HG03045 (cell line): ENCODE data around the gene MACF1.

ENCODE experiments used
- ATAC-seq: cut with Tn5 transposase; IDR thresholded peaks from one replicate; pipeline ENCODE4 v1.9.1; 2021; ENCODE audit warnings: mild to moderate bottlenecking, moderate library complexity; ENCODE audit not compliant: unreplicated experiment

The MACF1 gene

DNA sequence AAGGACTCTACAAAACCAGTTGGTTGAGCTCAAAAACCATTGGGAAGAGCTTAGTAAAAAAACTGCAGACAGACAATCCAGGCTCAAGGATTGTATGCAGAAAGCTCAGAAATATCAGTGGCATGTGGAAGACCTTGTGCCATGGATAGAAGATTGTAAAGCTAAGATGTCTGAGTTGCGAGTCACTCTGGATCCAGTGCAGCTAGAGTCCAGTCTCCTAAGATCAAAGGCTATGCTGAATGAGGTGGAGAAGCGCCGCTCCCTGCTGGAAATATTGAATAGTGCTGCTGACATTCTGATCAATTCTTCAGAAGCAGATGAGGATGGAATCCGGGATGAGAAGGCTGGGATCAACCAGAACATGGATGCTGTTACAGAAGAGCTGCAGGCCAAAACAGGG lies 183.0 kb downstream of the MACF1 start:
- no peak for ATAC-seq

DNA sequence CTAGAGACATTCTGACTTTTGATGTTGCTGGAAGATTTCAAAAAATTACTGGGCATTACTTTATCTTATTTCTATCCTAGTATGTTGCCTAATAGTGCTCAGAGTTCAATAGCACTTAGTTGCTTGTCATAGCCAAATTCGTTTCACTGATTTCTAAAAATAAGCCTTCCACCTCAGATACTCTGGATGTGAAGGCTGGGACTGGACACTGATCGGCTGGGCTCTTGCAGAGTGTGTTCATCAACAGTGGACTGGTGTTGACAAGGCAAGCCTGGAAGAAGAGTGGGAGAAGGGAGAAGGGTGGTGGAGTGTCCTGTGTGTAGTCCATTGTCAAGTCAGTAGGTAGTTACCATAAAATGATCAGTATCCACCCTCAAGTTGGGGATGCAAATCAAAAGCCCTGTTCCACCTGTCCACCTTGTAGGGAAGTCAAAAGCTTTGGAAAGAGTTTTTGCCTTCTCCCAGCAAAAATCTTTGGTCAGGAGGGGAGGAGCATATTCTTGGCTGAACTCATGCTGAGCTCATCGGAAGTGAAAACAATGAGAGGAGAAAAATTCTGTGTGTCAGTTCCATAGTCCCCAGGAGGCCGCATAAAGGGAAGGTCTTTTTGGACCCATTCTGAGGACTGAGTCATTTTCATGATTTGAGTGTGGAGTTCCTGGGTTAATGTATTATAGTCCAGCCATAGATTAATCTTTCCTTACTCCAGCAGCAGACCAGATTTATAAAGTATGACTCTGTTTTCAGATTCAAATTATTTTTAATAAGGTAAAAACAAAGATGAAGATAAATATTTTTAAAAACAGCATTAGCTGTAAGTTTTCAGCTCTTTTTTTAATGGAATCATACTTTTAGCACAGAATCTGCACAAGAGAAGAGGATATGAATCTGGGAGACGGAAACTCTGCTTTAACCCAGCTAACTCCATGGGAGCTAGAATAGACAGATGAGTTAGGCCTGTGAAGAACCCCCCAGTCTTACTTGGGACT lies 187.5 kb downstream of the MACF1 start:
- no peak for ATAC-seq

DNA sequence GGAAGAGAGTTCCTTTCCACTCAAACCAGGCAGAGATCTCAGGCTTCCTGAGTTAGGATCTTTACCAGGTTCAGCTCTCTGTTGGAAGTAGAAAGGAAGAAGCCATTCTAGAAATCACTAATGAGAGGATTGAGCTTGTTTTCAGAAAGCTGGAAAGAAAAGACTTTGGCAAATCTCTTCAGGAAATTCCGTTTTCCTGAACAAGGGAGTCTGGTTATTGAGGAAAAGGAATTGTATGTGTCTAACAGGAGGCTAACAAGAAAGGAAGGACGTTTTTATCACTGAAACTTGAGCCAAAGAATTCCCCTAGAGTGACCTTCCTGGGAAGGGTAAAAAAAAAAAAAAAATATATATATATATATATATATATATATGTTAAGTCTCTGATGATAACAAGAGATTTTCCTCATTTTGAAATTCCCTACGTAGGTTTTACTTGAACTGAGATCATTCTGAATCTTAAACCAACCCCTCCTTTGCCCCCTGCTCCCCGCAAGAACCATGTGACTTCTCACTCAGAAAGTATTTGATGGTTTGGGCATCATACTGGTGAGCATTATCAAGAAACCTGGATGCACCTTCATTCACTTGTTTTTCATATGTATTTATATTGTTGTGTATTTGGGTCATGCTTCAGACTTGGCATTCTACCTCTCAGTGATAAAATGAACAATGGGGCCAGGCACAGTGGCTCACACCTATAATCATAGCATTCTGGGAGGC lies 188.5 kb downstream of the MACF1 start:
- ATAC-seq, result no peak

DNA sequence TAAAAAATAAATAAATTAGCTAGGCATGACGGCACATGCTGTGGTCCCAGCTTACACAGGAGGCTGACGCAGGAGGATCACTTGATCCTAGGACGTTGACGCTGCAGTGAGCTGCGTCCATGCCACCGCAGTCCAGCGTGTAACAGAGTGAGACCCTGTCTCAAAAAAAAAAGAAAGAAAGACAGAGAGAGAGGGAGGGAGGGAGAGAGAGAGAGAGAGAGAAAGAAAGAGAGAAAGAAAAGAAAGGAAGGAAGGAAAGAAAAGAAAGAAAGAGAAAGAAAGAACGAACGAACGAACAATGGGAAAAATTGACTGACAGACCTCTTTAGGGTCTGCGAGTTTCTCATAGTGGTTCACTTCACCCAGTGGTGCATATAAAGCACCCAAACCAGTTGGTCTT lies 189.2 kb downstream of the MACF1 start:
- ATAC-seq, result no peak

DNA sequence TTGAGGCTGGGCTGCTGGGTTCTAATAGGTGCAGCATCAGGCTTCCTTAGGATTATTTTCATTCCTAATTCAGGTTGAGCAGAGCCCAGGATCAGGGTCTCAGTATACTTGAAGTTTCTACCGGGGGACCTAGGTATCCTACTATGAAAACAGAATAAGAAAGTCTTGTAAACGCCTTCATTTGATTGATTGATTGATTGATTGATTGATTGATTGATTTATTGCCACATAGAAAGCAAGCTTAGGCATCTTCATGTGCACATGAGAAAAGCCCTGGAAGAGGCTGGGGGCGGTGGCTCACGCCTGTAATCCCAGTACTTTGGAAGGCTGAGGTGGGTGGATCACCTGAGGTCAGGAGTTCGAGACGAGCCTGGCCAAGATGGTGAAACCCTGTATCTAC lies 189.6 kb downstream of the MACF1 start:
- ATAC-seq, result no peak

DNA sequence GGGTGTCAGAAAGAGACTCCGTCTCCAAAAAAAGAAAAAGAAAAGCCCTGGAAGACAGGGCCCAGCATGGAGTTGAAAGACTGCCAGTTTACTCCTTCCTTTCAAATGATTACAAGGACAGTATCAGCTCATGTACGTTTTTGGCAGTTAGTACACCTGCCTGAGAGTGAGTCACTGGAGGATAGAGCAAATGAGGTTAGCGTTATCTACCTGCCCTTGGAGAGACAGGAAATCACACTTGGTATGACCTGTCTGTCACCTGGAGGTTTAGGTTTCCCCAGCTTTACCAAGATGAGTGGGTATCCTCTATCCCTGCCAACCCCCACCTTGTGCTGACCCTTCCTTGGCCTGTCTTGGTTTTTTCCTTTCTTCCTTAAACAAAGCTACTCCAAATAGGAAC lies 190.1 kb downstream of the MACF1 start:
- no peak for ATAC-seq

DNA sequence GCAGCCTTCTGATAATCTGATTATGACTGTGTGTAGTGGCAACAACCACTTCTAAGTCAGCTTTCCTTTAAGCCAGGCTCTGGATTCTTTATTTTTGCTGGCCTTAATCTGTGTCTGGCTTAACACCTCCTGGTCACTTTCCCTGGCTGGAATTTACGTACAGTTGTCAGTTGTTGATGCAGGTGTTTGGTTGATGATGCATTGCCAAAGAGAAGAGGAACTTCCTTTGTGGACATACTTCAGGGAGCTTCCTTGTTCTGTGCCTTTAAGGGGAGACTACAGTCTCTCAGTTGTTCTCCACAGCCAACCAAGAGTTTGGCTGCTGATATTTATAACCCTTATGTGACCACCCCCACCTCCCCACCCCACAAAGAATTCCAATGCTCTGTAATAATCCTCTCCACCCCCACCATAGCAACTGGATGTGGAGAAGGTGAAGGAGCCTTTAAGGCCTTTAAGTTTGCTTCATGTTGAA lies 190.9 kb downstream of the MACF1 start:
- no peak for ATAC-seq

DNA sequence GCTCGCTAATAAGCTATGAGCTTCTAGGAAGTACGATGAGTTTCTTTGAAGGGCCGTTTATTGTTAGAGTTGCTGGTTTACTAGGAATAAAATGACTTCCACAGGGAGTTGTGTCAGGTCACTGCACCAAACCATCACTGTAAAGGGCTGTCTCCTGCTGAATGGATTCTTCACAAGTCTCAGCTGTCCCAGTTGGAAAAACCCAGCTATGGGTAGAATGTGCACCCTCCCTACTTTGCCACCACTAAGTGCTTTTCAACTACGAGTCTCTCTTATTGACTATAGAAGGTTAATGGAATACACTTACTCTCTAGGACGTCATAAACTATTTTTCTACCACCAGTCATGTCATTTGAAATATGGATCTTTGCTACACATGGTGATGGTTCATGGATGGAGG lies 192.2 kb downstream of the MACF1 start:
- ATAC-seq, result no peak

DNA sequence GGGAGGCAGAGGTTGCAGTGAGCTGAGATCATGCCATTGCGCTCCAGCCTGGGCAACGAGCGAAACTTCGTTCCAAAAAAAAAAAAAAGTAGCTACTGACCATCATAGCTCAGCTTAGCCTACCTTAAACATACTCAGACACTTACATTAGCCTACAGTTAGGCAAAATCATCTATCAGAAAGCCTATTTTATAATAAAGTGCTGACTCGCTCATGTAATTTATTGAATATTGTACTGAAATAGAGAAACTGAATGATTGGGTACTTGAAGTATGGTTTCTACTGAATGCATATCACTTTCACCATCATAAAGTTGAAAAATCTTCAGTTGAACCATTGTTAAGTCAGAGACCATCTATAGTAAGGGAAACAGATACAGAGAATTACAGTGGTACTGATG lies 193.0 kb downstream of the MACF1 start:
- ATAC-seq, result no peak

DNA sequence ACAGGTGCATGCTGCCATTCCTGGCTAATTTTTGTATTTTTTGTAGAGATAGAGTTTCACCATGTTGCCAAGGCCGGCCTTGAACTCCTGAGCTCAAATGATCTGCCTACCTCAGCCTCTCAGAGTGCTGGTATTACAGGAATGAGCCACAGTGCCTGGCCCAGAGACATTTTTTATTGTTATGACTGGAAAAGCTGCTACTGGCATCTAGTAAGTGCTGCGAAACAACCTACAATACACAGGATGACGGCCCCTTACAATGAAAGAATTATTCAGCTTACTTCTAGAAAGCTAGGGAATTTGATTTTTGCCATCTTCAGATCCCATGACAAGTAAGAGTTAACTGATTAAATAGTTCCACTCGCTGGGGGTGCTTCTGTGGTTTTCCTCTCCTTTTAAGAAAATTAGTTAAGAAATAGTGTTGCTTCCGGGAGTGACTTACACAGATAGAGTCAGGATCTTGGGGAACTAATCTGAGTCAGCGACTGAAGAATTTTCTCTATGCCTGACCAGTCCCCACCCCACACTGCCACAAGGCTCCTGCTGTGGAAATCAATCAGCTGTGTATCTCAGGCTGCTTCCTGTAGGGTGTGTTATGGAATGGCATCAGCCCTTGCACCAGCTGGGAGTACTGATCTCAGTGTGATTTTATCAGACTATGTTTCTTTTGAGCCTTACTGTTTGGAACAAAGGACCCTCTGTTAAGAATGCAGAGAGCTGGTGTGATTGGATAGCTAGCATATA lies 194.0 kb downstream of the MACF1 start:
- no peak for ATAC-seq

DNA sequence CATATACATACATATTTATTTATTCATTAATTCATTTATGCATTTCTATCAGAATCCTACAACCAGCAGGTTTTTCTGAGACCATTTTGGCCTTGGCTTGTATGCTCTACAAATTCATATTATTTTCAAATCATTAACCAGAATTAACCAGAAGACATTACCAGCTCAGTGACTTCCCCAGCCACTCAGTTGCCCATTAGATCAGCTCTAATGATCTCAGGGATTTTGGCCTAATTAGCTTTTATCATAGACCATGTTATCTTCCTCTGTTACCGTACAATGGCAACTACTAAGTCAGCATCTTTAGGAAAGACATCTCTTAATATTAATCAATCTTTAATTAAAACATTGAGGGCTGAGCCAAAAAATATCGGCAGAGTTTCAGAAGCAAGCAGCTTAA lies 196.6 kb downstream of the MACF1 start:
- ATAC-seq, result no peak

DNA sequence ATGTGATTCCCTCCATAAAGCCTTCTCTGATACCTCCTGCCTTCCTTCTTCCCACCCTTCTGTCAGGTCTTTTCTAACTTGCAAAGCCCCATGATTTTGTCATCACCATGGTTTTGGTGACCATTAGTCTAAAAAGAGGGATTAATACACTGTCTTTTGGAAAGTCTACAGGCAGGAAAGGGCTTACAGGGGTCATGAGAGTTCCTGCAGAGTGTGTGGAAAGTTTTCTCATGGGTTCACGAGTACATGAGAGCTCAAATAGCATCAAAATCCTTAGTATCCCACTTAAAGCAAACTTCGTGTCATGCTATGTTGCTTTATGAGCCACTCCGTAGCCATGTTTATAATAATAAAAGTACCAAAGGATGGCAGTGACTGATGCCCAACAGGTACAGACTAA lies 200.4 kb downstream of the MACF1 start:
- no peak for ATAC-seq

DNA sequence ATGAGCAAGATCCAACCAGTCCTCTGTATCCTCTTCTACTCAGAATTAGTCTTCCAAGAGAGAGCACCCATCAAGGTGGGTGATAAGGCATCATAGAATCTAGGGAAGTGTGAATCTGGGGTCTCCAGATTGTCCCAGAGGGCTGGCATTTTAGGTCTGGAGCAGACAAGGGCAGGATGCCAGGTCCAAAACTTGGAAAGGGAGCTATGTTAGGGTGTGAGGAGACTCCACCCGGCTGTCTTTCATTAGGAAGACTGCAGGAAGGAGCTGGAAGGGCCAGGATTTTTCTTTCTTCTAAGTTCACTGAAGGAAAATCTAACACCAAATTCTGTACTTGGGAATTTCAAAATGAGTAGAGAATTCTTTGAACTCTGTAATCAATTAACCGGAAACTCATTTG lies 200.9 kb downstream of the MACF1 start:
- ATAC-seq, result no peak

DNA sequence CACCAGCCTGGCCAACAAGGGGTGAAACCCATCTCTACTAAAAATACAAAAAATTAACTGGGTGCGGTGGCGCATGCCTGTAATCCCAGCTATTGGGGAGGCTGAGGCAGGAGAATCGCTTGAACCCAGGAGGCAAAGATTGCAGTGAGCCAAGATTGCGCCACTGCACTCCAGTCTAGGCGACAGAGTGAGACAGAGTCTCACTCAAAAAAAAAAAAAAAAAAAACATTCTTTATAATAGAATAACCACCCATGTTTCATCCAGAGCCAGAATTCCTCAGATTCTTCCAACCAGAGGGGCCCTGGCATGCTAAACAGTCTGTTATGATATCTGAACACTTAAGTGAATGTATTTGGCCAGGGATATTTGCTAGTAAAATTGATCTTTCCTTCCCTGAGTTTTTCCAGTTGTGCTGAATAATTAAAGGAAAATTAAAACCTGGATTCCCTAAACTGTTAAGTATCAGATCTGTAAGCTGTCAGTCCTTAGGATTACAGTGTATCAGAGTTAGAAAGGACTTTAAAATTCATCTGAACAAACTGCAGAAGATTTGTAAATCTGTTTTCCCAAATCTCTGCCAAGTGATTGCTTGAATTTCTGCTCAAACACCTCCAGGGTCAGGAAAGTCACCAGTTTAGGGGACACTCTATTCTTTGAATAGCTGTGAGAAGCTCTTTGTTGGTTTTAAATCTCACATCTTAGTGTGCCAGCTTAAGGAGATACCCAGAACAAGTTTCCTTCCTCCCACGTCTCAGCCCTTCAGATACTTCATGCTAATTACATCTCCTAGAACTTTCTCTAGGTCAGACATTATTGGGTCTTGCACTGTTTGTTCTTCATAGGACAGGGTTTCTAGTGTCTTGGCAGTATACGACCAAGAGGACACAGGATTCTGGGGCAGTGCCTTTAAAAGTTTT lies 202.3 kb downstream of the MACF1 start:
- ATAC-seq, result no peak

DNA sequence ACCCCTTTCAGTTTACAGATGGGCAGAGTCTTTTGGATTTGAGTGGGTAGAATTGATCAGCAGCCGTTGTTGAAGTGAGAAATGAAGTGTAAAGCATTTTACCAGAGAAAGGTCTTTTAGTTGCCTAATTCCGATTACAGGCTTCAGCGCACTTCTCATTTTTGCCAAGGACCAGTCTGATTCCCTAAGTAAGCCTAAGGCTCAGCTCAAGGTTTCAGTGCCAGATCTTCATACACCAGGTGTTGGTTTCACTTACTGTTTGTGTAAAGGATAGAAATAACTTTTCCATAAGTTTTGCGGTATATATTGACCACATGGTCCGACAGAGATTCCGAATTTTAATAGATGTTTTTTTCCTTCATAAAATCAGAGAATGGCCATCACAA lies 203.0 kb downstream of the MACF1 start:
- ATAC-seq, result no peak

DNA sequence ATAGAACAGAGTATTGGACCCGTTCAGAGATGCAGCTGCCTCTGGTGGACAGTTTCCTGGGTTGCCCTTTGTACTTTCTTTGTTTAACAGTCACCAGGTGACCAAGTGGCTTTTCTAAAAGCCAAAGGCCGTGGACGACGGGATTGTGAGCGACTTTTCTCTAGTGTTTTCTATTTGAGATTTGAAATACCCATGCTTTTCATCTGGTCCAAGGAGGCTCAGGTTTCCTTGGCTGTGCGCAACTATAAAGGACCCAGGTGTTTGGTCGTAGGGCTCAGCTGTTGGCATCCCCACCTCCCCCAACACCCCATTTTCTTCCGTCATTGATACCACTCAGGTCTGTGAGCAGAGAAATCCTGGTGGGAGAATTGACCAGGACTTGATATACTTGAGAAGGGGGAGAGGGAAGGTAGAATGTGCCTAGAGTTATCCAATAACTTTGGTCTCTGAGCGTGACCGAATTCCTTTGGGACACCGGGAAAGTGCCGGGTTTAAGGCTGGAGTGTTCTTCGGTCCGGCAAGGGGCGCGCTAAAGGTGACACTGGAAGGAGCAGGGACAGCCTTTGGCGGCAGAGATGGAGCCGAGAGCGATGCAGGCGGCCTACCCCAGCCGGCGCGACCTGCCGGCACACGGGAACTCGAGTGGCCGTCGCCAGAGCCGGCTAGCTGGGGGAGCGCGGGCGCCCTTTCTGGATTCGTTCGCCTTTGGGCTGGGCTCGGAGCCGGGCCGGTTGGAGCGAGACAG lies 203.6 kb downstream of the MACF1 start:
- ATAC-seq, result no peak

DNA sequence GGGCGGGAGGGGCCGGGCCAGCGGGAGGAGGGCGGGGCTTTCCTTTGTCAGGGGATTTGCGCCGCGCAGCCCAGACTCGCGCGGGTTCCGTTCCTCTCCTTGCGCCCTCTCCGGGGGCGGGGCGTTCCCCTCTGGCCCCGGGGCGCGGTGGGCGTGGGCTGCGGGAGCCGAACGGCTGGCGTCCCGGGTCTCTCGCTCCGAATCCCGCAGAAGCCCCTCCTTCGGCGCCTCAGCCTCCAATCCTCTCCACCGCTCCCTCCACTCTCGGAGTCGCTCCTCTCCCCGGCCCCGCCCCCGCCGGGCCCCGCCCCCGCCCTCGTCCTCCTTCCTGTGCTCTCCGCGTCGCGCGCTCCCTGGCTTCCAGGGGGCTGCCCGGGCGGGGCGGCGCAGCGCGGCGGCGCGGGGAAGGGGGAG lies 204.2 kb downstream of the MACF1 start:
- peak; percentile 85 for ATAC-seq

DNA sequence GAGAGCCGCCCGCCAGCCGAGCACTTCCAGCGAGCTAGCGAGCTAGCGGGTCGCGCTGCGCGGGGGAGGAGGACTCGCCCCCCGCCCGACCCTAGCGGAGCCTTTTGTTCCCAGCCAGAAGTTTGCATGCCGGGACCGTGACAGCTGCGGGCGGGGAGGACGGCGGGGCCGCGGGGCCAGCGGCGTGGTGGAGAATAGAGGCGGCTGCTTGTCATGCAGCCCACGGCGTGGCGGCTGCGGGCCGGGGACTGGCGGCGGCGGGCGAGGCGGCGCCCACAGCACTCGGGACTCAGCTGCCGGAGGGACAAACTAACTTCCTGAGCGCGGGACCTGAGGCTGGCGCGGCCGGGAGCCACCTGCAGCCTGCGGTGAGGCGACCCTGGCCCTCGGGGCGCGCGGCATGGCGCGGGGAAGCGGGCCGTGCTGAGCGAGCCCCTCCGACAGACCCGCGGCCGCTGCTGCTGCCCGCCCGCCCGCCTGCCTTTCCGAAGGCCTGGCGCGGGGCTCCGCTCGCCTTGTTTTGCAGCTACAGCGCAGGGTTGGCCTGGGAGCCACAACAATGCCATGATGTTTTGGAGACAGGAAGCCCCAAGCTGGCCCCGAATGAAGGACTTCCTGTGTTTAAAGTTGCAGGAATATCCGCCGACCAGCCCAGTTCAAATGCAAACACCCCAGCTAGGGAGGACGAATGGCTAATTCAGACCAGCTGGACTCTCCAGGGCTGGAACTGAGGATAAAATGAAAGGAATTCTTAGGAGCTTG lies 204.7 kb downstream of the MACF1 start:
- ATAC-seq, result no peak

DNA sequence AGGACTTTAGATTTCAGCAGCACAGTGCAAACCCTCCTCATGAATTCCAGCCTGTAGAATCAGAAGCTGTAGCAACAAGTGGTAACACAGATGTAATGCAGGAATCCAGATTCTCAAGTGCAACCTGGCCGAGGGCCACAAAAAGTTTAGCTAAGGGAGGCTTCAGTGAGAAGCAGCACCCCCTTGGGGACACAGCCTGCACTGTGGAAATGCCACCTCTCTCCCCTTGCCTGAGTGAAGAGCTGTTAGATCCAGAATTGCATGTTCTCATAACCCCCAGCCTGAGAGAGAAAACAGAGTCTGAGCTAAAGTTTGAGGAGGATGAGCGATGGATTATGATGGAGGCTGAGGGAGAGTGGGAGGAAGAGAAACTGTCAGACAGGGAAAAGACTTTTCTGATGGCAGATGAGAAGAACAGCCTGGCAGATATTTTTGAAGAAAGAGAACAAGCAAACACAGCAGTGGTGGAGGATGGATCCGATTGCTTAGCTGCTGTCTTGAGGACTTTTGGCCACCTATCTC lies 206.5 kb downstream of the MACF1 start:
- ATAC-seq, result no peak
